COR-L47 (cell line): Measurements from ENCODE around the gene DOHH.
"Not testable (repeated sequence)": the region's sequence is repeated elsewhere in the genome, so short reads cannot be mapped to it uniquely, and the experiment has no call there.

ENCODE experiments used
- DNase-seq: peaks from one replicate; lab custom pipeline; 2025; lab: John Stamatoyannopoulos, UW

The DOHH gene

DNA sequence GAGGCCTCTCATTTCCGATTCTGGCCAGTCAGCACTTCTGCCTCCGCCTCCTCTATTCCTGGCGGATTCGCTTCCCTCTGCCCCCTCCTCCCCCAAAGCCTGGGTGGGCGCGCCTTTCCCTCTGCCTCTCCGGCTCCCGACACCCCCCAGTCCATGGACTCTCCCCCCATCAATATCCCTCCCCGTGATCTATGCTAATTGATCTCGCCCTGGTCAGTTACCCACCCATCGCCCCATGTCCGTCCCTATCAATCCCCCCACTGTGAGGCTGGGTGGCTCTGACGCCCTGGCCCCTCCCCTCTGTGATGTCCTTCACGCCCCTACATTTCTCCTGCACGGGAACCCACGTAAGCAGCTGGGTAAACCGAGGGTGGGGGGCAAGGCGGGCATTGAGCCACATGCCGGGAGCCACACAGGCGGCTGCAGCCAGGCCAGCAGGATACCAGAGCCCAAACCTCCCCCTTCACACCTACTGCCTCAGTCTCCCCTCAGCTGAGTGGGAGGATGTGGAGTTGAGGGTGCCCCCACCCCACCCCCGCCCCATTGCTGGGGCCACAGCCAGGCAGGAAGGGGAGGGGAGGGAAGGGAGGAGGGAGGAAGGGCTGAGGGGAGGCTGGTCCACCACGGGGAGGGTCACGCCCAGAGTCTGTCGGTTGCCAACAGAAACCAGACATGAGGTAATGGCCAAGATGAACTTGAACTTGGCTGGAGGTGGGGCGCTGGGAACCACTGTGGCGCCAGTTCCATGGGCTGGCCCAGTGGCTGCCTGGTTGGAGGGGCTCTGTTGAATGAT lies 41.2 kb downstream of the DOHH start:
- no peak for DNase-seq

- no peak for DNase-seq
Observed at GRCh38 chr19:3458229-3459088, 42.0 kb downstream of the DOHH start.

DNA sequence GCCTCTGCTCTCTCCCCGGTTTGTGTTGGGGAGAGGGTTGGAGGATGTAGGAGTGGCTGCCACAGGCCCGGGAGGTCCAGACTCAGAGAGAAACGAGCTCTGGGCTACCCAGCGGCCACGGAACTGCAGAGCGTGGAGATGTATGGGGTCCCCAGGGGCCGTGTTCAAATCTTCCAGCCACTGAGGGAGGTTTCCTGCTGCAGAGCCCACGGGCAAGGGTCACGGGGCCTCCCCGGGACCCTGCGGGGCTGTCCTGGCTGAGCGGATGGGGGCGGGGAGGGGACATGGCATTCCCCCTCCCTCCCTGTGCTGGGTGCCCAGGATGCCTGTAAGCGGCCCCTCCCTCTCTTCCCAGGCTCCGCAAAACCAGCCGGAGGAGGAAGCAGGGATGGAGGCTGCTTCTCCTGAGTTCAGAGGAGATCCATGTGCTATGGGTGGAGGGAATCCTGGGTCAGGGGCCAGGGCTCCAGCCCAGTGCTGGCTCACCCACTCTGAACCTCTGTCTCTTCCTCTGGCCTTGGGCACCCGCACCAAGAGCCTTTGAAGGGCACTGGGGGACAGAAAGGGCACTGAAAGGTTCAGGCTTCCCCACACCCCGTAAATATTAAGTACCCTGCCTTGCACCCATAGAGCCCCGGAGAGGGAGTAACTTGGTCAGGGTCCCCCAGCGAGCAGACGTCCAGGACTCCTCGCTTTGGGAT lies 42.8 kb downstream of the DOHH start:
- DNase-seq, result no peak

DNA sequence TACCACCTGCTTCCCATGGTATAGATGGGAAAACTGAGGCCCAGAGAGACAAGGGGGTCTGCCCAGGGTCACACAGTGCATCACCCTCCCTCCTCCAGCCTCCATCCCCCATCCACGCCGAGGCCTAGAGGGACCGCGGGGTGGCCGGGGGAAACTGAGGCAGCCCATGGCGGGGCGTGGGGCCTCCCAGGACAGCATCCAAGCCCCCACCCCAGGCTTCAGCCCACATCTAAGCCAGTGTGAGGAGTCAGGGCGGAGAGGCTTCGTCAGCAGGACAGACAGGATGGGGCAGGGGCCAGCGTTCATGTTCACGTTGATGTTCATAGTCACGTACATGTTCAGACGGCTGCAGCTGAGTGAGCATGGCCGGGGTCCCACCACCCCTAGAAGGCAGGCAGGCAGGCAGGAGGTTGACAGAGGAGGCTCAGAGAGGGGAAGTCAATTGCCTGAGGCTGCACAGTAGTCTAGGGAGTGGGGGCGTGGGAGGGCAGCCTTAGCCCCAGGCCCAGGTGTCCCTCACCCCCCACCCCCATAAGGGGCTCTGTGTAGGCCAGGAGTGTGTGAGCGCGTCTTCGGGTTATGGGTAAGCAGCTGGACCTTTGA lies 43.4 kb downstream of the DOHH start:
- DNase-seq, result no peak

- no peak for DNase-seq
Observed at GRCh38 chr19:3455960-3456601, 44.4 kb downstream of the DOHH start.

DNA sequence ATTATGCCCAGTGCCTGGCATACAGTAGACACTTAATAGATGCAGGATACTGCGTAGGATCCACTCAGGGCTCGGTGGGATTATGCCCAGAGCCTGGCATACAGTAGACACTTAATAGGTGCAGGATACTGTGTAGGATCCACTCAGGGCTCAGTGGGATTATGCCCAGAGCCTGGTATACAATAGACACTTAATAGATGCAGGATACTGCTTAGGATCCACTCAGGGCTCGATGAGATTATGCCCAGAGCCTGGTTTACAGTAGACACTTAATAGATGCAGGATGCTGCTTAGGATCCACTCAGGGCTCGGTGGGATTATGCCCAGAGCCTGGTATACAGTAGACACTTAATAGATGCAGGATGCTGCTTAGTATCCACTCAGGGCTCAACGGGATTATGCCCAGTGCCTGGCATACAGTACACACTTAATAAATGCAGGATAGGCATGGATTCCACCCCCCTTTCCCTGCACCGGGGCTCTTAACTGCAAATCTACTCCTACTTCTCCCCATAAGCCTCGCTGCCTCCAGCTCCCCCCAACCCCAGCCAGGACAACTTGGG lies 45.0 kb downstream of the DOHH start:
- no peak for DNase-seq

DNA sequence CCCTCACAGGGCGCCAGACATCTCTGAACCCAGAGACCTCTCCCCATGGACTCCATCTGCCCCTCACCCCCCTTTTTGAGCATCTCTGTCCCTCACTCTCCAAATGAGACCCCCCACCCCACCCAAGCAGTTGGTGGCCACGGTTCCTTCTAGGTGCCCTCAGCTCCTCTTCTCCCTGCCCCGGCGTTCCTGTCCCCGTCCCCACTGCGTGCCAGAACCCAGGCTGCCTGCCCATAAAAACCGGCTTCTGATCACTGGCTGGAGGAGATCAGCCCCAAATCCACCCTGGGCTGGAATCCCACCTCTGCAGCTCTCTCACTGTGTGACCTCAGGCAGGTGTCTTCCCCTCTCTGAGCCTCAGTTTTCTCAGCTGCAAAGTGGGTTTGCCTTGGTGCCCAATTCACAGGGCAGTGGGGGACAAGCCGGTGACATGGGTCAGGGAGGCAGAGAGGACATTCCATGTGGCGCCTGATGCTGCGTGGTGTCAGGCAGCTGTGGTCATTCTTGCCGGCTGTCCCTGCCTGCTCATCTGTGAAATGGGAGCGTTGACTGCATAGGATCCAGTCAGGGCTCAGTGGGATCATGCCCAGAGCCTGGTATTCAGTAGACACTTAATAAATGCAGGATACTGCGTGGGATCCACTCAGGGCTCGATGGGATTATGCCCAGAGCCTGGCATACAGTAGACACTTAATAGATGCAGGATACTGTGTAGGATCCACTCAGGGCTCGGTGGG lies 45.6 kb downstream of the DOHH start:
- no peak for DNase-seq

GRCh38 chr19:3453840-3454239 lies 46.6 kb downstream of the DOHH start:
- no peak for DNase-seq

- DNase-seq, result not testable (repeated sequence)
Observed at GRCh38 chr19:3452942-3453214, 47.6 kb downstream of the DOHH start.

DNA sequence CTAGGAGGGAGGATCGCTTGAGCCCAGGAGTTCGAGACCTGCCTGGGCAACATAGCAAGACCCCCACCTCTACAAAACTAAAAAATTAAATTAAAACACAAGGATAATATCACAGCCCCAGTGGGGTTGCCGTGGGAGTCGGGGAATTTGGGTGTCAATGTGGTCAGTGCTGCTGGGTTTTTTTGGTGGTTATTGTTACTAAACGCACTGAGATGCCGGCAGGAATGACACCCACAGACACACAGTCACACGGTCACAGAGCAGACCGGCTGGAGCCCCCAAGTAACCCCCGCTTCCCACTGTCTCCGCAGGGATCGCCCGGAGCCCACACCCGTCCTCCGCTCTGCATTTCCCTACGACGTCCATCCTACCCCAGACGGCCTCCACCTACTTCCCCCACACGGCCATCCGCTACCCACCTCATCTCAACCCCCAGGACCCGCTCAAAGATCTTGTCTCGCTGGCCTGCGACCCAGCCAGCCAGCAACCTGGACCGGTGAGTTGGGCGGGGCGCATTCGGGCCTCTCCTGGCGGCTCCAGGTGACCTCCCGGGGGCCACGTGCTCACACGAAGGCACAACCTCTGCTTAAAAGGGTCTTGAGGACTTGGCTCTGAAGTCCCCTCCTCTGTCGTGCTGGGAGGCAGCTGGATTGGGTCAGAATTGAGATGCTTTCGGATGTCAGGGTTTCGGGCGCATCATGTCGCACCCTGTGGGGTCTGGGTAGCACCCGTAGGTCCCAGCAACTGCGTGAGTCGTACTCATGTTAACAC lies 48.1 kb downstream of the DOHH start:
- no peak for DNase-seq

- DNase-seq, result no peak
Observed at GRCh38 chr19:3451451-3451866, 49.0 kb downstream of the DOHH start.

GRCh38 chr19:3450796-3451411 lies 49.6 kb downstream of the DOHH start:
- no peak for DNase-seq

DNA sequence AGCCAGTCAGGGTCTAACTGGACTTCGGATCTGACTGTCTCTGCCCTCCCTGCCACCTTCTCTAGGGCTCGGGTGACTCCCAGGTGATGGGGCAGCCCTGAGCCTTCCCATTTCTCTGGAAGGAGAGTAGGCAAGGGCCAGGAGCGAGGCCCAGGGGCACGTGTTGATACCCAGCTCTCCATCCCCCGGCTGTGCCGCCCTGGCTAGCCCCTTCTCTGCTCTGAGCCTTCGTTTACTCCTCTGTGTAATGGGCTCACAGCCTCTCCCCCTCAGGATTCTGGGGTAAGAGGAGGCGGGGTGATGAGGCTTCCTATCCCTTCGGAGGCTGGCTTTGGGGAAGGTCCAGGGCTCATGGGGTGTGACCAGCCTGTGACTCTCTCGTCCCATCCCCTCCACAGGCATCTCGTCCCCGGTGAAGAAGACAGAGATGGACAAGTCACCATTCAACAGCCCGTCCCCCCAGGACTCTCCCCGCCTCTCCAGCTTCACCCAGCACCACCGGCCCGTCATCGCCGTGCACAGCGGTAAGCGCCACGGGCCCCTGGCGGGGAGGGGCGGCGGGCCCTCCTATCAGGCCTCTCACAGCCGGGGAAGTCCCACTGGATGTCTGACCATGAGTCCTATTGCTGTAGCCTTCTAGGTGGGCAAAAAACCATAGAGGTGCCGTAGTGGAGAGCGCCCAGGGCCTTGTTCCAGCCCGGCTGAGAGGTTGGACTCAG lies 51.7 kb downstream of the DOHH start:
- no peak for DNase-seq

DNA sequence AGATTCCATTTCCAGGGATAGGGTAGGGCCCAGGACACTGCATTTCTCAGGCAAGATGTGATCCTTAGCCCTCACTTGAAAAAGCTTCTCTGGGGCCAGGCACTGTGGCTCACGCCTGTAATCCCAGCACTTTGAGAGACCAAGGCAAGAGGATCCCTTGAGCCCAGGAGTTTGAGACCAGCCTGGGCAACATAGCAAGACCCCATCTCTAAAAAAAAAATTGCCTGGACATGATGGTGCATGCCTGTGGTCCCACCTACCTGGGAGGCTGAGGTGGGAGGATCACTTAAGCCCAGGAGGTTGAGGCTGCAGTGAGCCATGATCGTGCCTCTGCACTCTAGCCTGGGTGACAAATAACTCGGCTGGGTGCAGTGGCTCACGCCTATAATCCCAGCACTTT lies 53.8 kb downstream of the DOHH start:
- not testable (repeated sequence) for DNase-seq

GRCh38 chr19:3444695-3445234 lies 55.7 kb downstream of the DOHH start:
- no peak for DNase-seq

DNA sequence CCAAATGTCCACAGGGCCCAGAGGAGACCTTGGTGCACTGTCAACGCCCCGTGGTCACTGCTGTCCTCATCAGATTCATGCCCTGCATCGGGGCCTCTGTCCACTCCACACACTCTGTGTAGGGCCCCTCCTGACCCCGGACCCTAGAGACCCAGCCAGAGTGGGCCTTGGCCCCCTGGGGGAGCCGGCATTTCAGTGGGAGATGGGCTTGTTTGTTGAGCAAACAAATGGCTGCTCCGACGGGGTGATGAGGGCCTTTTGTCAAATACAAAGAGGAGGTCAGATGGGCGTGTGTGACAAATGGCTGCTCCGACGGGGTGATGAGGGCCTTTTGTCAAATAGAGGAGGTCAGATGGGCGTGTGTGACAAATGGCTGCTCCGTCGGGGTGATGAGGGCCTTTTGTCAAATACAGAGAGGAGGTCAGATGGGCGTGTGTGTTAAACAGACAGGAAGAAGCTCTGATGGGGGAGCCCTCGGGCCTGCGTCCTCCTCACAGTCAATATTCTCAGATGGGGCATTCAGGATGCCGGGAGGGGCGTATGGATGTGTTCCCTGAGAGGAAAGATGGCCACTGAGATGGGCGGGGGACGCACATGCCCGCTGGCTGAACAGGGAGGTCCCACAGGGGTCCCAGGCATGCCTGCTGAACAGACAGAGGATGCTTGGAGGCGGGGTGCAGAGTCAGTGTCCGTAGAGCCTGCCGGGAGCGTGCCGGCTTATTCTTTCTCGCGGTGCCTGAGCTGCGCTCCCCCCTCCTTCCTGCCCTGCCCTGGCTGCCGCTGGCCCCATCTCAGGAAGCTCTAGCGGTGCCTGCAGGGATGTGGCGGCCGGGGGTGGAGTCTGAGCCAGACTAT lies 56.4 kb downstream of the DOHH start:
- DNase-seq, result peak; percentile 6

- DNase-seq, result no peak
Observed at GRCh38 chr19:3442487-3443071, 57.9 kb downstream of the DOHH start.
